ENCODE measurements around the gene SYNPR.

Gene SYNPR

DNA sequence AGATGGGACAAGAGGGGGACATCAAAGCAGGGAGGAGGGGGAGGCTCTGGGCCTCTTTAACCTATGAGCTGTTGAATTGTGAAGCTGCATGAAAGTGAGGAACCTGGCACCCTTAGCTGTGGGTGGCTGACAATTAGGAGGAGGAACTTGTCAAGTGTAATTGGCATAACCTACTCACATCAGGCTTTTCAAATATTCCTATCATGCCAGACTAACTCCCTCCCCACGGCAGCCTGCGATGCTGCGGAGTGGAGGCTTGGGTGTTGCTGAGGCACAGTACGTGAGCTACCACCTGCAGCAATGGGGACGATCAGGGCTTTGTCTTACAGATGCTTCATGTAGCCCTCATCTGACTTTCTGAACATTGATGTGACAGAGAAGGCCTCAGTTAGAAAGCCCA, 193.7 kb downstream of the SYNPR start:
- no peak for DNase-seq (ENCODE audit: low read depth in 2 of 2)

DNA sequence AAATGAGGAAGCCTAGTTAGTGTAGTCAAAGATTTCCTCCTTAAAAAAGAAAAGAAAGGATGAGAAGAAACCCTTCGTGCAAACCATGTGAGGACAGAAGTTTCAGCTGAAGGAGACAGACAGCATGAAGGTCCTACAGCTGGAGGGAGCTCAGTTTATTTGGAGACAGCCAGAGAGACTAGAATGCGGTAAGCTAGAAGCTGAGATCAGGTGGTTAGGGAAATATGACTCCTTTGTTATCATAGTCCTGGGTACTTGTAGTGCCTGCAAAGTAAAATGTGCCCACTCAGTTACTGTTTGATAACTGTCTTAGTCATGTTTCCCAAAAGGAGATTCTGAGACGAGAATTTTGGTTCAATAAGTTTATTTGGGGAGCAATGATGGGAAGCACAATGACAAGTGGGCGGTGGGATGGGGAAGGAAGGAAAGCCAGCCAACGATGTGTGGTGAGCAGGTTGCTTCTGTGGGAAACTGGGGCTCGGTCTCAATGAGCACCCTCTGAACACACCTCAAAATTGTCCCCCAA, 195.6 kb downstream of the SYNPR start:
- no peak for DNase-seq (ENCODE audit: low read depth in 2 of 2)

DNA sequence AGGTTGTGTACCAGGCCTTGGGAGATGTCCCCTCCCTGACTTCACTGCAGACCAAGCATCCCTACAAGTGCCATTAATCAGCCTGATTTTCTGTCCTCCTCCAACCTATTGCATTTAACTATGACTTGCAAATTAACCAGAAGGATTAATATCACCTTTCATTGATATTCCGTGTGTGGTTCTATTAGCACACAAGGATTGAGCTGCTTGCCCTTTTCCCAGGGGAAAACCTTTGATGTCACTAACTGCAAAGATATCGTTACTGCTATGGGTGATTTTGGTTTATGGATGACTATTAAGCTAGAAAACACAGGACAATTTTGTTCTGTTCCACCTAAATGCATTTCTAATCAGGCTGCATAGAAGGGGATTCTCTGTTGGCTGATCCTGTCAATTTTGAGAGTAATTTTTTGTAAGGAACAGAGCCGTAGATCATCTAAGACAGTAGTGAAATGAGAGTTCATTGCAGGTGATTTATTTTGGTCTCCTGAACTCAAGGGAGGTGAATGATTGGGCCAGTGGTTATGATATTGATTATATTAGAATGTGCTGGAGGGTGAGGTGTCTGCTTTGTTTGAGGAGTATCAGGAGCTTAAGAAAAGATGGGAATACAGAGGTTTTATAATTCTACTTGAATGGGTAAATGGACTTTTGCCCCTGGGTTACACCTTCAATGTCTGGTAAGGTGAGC, 196.9 kb downstream of the SYNPR start:
- DNase-seq (ENCODE audit: low read depth in 2 of 2): no peak

DNA sequence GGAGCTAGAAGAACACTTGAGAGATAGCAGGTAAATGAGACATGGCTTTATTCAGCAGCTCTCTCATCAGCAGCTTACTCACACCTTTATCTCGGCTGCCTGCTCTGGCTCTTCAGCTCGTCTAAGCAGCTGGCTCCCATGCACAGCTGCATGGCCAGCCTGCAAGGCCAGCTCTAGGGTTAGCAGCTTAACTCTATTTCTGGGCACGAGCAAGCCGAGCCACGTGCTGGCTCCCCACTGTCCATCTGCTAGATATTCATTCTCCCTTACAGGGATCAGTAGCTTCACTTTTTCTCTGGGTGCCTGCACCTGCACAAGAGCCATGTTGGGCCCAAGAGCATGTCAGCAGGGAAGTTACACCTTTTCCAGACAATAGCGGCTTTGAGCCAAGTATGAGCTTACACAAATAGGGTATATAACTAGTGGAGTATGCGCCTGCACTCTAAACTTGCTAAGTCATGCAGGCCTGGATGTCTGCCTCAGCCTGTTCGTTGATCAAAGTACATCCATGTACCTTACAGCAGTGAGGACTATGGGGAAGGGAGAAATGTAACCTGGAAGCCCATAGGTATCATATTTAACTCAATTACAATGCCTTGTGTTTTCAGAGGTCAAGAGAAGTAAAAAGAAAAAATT, 199.5 kb downstream of the SYNPR start:
- no peak for DNase-seq (ENCODE audit: low read depth in 2 of 2)

DNA sequence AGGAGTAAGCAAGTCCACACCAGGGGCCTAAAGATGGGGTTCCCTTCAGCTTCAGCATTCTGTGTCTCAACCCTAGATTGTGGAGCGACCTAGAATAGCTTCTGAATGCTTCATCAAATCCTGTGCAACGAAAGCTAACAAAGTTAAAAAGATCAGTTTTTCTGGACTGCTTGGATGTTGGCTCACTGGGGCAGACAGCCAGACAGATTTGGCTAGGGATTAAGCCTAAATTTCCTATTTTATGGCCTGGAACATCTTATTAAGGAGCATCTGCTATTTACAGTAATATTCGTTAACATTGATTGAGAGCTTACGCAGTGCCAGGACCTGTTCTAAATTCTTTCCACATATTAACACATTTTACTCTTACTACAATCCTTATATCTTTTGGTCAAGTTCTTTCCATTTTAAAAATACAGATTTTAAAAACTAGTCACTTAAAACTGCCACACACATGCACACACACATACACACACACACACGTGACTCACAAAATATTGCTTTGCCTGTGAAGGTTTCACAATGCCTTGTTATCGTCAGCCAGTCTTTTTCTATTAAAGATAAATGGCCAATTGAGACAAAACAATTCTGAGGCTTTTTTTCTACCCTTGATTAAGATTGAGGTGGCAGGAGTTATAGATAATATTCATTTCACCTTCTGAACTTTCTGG, 201.0 kb downstream of the SYNPR start:
- no peak for DNase-seq (ENCODE audit: low read depth in 2 of 2)

DNA sequence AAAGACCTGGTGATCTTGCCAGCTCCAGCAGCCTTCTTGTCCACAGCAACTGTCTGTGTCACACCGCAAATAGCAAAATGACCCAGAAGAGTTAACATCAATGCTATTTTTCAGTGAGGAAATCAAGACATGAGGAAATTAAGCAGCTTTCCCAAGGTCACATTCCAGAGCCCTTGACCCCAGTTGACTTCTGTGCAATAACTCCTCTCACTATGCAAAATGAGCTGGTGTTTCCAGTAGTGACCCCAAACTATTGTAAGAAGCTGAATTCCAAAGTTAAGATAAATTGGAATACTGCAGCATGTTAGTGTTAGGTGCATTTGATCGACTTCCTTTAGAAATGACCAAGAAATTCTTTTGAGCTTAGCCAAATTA, 201.5 kb downstream of the SYNPR start:
- no peak for DNase-seq (ENCODE audit: low read depth in 2 of 2)

DNA sequence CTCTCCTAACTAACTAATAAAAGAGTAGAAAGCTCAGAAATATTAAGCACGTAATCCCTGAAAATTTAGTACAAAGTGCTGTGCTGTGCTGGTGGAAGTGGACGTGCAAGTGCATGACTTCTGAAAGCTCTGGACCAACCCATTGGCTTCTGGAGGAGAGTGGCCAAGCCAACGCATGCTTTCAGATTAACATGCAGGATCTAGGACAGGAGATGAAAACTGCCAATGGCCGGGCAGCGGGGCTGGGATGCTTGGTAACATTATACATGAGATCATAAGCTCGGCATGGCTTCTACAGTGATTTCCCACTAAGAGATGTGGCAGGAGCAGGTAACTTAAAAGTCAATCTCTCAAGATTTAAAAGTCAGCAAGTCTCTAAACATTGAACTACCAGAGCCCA, 203.5 kb downstream of the SYNPR start:
- DNase-seq (ENCODE audit: low read depth in 2 of 2): no peak

DNA sequence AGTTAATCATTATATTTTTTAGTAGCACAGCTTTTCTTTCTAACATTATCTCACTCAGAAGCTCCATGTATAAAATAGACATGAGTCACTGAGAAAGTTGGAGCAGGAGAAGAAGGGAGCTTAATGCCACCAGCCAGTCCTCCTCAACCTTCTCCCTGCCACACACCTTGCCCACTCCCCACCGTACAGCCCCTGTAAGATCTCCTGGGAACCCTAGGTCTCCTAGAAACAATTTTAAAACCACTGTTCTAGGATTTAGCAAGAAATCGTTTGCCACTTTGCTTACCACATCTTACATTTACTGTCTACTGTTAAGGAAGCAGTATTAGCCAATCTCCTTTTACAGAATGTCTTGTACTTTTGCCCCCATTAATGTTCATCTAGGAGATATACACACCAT, 204.2 kb downstream of the SYNPR start:
- DNase-seq (ENCODE audit: low read depth in 2 of 2): no peak

DNA sequence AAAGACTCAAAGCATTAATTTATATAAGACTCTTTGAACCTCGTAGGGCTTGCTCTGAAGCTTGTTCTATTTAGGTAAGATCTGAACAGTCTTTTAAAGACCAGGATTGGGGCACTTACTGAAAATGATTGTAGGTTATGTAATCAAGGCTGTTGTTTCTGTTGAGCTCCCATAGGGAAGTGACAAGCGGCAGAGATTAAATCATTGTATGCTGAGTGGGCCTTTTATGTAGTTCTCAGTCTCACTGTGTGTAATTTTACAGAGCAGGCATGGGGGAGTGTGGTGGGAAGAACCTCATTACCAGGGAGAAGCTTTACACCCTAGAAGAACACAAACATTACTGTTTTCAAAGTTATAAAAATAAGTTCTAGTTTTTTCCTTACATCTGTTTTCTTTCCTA, 214.4 kb downstream of the SYNPR start:
- DNase-seq (ENCODE audit: low read depth in 2 of 2): no peak

DNA sequence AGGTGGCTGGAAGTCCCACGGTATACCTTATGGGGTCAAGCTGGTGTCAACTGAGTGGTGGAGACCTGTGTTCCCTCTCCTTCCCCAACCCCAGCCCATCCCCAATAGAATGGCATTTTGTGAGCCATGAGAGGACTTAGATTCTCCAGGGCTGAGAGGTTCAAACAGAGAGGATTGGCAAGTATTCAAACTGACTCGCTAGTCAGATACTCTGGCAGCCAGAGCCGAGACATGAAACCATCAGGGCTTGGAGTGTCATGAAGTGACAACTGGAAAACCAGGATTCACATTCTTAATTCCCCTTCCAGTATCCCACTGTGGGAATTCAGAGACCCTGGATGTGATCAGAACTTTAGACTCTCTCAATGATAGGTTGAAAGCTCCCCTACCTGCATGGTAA, 215.0 kb downstream of the SYNPR start:
- DNase-seq (ENCODE audit: low read depth in 2 of 2): no peak

DNA sequence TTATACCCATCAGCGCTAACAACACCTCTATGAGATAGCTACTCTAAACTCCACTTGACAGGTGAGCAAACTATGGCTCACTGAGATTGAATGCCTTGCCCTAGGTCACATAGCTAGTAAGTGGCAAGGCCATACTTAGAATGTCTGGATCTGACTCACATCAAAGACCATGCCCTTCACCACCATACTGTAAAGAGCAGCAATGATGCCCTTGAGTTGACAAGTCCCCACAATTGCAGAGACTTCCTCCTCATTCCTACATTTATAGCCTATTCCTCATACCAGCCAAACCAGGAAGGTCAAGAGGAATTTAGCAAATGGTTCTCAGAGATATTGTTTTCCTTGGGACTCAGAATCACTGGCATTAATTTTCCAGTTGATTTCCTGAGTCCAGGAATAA, 216.5 kb downstream of the SYNPR start:
- DNase-seq (ENCODE audit: low read depth in 2 of 2): no peak

DNA sequence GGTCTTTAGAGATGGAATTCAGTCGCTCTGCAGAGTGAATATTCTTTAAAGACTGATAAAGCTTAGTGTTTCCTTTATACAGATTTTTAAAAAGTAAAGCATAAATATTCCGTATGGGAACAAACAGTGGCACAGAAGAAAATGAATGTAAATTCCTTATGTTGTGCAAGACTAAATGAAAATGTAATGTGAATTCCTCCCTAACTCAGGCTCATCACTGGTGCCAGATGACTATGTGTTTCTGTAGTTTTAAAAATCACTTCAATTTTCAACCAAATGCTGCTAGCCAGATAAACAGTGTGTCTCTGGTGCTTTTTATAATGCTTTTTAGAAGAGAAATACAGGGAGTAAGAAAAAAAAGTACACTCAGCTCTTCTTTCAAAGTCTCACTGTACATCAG, 219.5 kb downstream of the SYNPR start:
- no peak for DNase-seq (ENCODE audit: low read depth in 2 of 2)

DNA sequence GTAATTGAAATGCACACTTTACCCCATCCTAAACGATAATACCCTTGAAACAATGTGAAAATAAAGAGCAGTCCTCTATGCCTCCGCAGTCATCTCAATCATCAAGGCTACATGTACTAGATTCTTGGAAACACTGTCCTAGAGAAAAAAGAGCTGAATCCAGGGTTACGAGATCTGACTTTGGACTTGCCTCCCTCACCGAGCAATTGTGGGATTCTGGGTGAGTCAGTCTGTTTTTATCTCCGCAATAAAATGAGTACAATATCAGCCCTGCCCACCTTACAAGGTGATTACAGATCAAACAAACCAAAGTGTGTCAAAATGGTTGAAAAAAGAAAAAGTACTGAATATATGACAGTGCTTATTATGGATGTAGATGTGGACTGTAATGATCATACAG, 222.1 kb downstream of the SYNPR start:
- DNase-seq (ENCODE audit: low read depth in 2 of 2): no peak

DNA sequence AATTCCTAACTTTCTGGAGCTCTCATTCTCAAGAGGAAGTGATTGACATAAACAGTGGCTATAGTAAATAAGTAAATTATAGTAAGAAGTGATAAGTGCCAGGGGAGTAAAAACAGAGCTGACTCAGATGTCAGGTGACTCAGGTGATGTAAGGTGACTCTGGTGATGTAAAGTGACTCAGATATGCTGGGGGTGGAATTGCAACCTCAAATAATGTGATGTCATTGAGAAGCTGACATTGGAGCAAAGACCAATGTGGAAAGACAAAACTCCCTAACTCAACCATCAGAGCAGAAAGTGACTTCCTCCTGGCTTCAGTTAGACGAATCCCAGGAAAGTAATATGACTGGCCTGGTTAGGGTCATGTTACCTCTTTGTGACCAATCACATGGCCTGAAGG, 230.2 kb downstream of the SYNPR start:
- no peak for DNase-seq (ENCODE audit: low read depth in 2 of 2)

DNA sequence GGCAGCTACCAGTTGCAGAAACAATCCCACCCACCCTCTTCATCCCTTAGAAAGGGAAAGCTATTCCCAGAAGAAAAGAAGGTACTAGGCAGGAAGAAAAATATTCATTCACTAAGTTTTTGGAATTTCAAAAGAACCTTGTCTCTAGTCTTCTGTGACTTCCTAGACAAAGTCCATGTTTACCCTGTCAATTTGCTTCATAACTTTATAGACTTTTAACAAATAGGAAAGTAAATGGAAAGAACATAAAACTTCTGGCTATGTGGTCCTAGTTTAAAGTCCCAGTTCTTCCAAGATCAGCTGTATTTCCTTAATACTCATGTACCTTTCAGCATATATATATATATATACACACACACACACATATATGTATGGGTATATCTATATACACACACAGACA, 230.7 kb downstream of the SYNPR start:
- DNase-seq (ENCODE audit: low read depth in 2 of 2): no peak

DNA sequence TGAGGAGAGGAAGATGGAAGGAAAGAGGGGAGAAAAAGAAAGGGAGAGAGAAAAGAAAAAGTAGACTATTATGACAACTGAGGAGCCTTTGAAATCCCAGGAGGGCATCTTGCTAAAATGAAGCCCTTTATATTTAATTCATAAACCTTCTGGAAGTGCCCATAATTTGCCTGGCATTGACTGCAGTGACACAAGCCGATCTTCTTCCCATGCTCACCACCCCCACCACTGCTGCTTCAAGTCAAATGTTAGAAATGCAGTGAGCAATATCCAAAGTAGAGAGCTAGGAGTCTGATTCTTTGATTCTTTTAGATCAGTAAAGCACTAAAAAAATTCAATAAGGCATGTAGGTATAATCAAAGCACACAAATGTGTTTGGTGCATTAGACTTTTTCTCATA, 235.7 kb downstream of the SYNPR start:
- DNase-seq (ENCODE audit: low read depth in 2 of 2): no peak

DNA sequence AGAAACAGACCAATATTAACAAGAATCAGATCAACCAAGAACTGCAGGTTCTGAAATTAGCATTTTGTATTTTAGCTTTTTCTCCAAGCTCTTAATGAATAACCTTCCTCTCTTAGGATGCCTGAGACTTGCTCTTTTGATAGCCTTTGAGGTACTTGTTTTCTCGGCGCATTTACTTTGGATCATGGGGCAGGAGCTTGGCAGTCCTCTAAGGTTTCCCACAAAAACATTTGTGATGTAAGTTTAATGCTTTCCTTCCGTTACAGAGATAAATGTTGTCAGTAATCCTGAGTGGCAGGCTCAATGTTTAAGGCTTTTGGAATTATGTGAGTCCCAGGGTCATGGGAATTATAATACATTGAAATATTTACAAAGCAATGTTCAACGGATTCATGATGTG, 236.6 kb downstream of the SYNPR start:
- no peak for DNase-seq (ENCODE audit: low read depth in 2 of 2)

DNA sequence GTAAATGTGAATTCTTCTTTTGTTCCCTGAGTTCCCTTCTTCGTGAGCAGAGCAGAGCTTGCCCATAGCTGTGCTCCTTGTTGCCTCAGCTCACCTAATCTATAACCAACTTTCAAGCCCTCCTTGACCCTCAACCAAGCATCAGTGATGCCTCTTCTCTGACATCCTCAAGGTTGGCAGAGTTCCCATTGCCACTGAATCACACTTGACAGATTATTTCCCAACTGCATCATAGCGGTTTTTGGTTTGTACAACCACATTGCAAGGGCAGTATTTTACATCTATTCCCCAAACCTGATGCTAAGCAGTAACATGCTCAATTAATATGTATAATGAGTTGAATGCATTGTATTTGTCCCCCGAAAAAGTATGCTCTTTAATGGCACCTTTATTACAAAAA, 241.3 kb downstream of the SYNPR start:
- DNase-seq (ENCODE audit: low read depth in 2 of 2): no peak

DNA sequence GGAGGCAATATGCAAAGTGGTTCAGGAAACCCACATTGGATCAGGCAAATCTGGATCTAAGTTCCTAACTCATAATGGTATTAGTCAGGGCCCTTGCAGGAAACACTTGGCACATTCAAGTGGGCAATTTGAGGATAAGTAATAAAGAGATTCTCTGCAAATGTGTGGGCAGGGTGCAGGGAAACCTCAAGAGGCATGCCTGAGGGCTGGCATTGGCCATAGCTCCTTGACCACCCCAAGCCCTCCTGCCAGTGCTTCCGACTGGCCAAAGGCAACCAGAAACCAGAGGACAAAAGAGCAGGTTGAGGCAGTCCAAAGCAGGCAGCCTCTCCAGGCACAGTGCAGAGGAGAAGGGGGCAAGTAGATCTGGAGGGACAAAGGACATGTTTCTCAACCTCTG, 243.5 kb downstream of the SYNPR start:
- no peak for DNase-seq (ENCODE audit: low read depth in 2 of 2)

DNA sequence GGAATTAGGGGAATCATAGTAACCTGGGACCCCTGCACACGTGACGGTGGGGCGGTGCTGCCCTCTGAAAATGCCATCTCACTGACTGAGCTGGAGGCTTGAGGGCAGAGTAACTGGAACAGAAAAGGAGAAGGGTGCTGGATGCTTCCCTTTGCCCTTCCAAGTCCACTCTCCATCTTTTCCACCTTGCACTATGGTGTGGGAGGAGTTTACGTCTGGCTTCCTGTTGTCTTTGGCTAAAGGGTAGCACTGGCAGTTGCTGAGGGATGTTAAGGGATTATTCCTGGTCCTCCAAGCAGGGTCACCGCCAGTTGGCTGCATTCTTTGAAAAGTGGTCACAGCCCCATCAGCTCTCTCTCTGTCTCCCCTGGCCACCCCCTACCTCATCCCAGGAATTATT, 245.0 kb downstream of the SYNPR start:
- DNase-seq (ENCODE audit: low read depth in 2 of 2): no peak

DNA sequence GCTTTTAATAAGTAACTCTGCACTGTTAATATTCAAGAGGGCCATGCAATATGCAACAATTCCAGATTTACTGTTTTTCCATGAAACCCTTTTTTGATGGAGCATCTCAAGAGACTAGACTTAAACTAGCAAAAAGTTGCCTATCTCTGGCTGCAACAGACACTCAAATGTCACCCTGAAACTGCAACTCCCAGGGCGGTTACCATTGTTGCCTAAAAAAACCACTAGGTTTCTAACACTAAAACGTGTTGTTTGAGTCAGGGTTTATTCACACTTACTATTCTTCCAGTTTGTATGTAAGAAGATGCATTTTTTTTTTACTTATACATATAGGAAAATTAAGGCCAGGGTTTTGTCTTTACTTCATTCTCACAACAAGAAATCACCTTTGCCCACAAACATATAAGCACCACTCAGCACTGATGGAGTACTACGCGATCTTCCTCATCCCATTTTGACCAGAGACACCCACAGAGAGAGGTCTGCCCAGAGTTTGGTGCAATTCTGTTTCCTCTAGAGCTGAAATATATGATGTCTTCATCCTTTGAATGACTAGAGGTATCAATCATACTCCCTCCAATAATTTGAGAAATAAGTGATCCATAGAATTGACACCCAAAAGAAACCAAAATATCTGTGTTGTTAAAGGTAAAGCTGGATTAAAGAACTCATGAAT, 250.4 kb downstream of the SYNPR start:
- DNase-seq (ENCODE audit: low read depth in 2 of 2): no peak

DNA sequence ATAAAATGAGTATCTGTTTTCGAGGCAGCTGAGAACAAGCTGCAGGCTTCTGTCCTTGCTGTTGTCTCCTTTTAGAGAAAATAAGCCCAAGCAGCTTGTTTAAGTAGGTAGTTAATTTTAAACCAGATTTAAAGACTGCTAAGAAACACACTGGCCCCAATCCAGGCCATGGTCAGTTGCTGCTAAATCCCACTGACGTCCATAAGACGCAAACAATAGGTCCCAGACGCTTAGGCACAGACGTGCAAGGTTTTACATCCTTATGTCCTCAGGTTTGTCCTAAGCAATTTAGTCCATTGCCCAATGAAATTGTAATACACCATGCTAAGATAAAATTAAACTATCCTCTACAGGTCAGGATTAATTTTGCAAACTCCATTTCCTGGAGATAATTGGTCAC, 254.4 kb downstream of the SYNPR start:
- DNase-seq (ENCODE audit: low read depth in 2 of 2): no peak

DNA sequence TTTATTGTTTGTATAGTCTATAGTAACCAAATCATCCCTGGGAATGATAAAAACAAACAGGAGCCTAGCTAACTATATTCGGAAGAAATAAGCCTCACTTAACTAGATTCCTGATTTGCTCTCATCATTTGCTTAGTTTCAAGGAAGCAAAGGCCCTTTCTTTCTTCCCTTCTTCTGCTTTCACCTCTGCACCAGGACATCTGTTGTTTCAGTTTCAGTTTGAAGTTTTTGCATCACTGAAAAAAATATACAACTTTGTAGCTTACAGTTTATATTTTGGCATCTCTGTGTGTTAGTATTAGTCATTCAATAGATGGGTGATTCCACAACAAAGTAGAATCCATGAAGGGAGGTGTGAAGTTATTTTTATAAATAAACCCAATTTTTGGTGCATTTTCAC, 260.8 kb downstream of the SYNPR start:
- no peak for DNase-seq (ENCODE audit: low read depth in 2 of 2)
